SJSA1 (cell line): ENCODE measurements around the gene IFNLR1. TPM values are rescaled to one million over a fixed set of nuclear protein-coding genes. Genes with fewer than 3 reads are reported as not detected.

Experiments
- DNase-seq, 2 experiments: peaks; one replicate each; pipeline ENCODE4 v3.0.0-alpha.2; 2015 to 2020; ENCODE audit warnings: low spot score in 2 of 2, low read depth in 1 of 2
- H3K27ac ChIP-seq: fragments of 250-450 bp; sonication (Bioruptor Pico); 2 replicates; pipeline ENCODE4 v1.5.1; 2020; ENCODE audit warnings: mild to moderate bottlenecking, moderate library complexity
- H3K27me3 ChIP-seq: fragments of 250-450 bp; sonication (Bioruptor Pico); replicated peaks from 2 replicates; pipeline ENCODE4 v1.5.1; 2020; ENCODE audit warnings: mild to moderate bottlenecking, moderate library complexity
- H3K36me3 ChIP-seq: fragments of 250-450 bp; sonication (Bioruptor Pico); 2 replicates; pipeline ENCODE4 v1.5.1; 2020; ENCODE audit warnings: mild to moderate bottlenecking
- H3K4me1 ChIP-seq: fragments of 250-450 bp; sonication (Bioruptor Pico); replicated peaks from 2 replicates; pipeline ENCODE4 v1.6.1; 2021; ENCODE audit warnings: mild to moderate bottlenecking
- H3K4me3 ChIP-seq: fragments of 250-450 bp; sonication (Bioruptor Pico); 2 replicates; pipeline ENCODE4 v1.5.1; 2020; ENCODE audit warnings: mild to moderate bottlenecking
- H3K9me3 ChIP-seq: fragments of 250-450 bp; sonication (Bioruptor Pico); replicated peaks from 2 replicates; pipeline ENCODE4 v1.5.1; 2020; ENCODE audit warnings: mild to moderate bottlenecking
- total RNA-seq: library from RNA; depleted of rRNA; stranded (reverse); fragments of >200 nt; shearing (Covaris generic); gene quantifications from 2 replicates; pipeline ENCODE4 v1.2.3, GENCODE V29; 2014

Gene IFNLR1
- total RNA-seq, 1 experiment from 2014 or later: not detected

DNA sequence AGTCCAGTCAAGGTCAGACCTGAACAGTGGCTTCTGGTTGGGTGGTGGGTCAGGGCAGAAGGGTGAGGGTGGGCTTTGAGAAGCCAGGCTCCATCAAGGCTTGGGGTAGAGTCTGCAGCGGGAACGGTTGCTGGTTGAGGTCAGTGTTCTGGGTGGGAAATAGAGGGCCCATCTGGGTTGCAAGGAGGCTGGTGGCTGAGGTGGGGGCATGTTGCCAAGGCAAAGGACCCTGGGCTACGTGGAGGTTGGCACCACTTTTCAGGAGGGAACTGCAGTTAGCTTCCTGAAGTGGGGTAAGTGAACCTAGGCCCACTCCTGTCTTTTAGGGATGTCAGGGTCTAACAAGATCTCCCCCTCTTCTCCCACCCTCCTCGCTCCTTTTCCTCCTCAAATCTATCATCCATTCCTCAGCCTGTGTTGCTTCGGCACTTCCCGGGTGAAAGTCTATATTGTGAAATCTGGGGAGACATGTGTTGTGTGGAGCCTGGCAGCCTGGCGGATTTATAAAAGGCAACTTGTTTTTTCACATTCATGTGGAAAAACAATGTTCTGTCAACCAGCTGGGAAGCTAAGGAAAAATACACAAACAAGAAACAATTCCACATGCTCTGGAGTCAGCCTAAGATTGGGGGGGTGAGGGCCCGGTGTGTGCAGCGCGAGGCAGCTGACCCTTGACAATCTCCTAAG, 45.6 kb downstream of the IFNLR1 start:
- H3K4me1 ChIP-seq: peaks cover 10% of the 10 kb centered on the region
- H3K36me3 ChIP-seq: no peaks in the 10 kb centered on the region
- H3K9me3 ChIP-seq: no peaks in the 10 kb centered on the region
- no peak overlapping the region for H3K27ac ChIP-seq
- no peak for DNase-seq
- no peaks in the 10 kb centered on the region for H3K27me3 ChIP-seq
- no peak overlapping the region for H3K4me3 ChIP-seq

GRCh38 chr1:24140741-24141181, 46.3 kb downstream of the IFNLR1 start:
- no peaks in the 10 kb centered on the region for H3K9me3 ChIP-seq
- H3K4me1 ChIP-seq: peaks cover 10% of the 10 kb centered on the region
- H3K4me3 ChIP-seq: no peak overlapping the region
- no peaks in the 10 kb centered on the region for H3K36me3 ChIP-seq
- H3K27ac ChIP-seq: no peak overlapping the region
- no peak for DNase-seq
- no peaks in the 10 kb centered on the region for H3K27me3 ChIP-seq

- H3K4me3 ChIP-seq: no peak overlapping the region
- no peak overlapping the region for H3K27ac ChIP-seq
- H3K4me1 ChIP-seq: peaks cover 10% of the 10 kb centered on the region
- H3K36me3 ChIP-seq: no peaks in the 10 kb centered on the region
- DNase-seq: no peak
- no peaks in the 10 kb centered on the region for H3K27me3 ChIP-seq
- no peaks in the 10 kb centered on the region; the same call in 1 of the 2 replicates for H3K9me3 ChIP-seq
These were observed 47.2 kb downstream of the IFNLR1 start for GRCh38 chr1:24139841-24140425.

DNA sequence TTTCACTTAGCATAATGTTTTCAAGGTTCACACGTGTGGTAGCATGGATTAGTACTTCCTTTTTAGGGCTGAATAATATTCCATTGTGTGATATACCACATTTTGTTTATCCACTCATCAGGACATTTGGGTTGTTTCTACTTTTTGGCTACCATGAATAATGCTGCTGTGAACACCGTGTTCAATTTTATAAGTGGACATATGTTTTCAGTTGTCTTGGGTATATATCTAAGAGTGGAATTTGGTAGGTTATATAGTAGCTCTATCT, 47.9 kb downstream of the IFNLR1 start:
- Histone ChIP-seq H3K4me3 (no peak overlapping the region), H3K36me3 (no peaks in the 10 kb centered on the region), H3K27ac (no peak overlapping the region), H3K27me3 (no peaks in the 10 kb centered on the region), H3K9me3 (no peaks in the 10 kb centered on the region; the same call in 1 of the 2 replicates), H3K4me1 (peaks cover 10% of the 10 kb centered on the region)
- no peak for DNase-seq

DNA sequence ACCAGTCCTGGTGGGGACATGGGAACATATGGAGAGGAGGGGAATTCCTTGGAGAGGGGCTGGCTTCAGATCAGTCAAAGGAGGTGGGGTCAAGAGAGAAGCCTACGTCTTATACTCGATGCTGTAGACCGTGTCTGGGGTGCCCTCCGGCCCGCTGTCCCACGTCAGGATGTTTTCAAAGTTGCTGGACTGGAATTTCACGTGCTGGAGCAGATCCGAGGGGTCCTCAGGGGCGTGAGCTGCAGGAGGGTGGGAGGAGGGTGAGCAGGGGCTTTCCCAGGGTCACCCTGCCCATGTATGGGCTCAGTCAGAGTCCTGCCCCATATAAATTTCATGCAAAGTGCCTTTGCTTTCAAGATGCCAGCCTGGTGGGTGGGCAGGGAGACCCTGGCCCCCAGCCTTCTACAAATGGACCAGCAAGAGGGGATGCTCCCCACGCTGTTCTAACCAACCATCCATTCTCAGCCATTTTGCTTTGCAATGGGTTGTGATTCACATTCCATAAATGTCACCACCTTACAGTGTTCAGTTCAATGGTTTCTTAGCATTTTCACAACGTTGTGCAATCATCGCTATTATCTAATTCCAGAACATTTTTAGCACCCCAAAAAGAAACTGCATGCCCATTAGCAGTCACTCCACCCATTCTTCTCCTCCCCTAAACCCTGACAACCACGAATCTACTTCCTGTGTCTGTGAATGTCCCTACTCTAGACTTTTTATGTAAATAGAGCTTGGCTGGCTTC, 48.4 kb downstream of the IFNLR1 start:
- H3K27me3 ChIP-seq: no peaks in the 10 kb centered on the region
- DNase-seq: no peak
- no peaks in the 10 kb centered on the region; the same call in 1 of the 2 replicates for H3K9me3 ChIP-seq
- no peak overlapping the region for H3K4me3 ChIP-seq
- H3K36me3 ChIP-seq: no peaks in the 10 kb centered on the region
- H3K4me1 ChIP-seq: peaks cover 10% of the 10 kb centered on the region
- no peak overlapping the region for H3K27ac ChIP-seq

DNA sequence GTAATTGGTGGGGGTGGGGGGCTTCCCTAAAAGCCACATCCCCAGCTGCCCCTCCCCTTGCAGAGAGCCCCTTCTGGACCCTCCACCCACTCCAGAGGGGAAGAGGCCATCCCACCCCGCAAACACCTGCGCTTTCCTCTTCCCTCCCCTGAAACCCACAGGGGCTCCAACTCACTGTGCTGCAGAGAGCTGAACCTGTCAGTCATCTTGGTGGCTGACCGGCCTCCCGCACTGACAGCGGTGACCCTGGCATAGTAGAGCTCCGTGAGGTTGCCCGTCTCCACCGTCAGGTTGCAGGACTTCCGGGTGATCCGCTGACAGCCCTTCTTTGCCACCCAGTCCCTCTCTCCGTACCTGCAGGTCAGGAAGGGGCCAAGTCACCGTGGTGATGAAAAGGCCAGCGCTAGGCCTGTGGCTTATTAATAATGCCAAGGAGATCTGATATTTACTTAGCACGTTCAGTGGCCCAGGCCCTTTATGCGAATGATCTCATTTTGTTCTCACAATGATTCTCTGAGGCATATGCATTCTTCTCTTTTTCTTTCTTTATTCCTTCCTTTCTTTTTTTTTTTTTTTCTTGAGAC, 50.0 kb downstream of the IFNLR1 start:
- H3K4me1 ChIP-seq: peaks cover under 1% of the 10 kb centered on the region; the same call in 1 of the 2 replicates

GRCh38 chr1:24134376-24134775, 52.7 kb downstream of the IFNLR1 start:
- Histone ChIP-seq H3K27ac (no peak overlapping the region), H3K36me3 (no peaks in the 10 kb centered on the region), H3K4me1 (no peaks in the 10 kb centered on the region), H3K9me3 (peaks cover 9% of the 10 kb centered on the region; the same call in 1 of the 2 replicates), H3K4me3 (no peak overlapping the region), H3K27me3 (no peaks in the 10 kb centered on the region)
- DNase-seq: no peak

More for the DNA sequence above, 50.0 kb downstream of the IFNLR1 start:
- Histone ChIP-seq H3K27me3 (no peaks in the 10 kb centered on the region), H3K9me3 (no peaks in the 10 kb centered on the region; the same call in 1 of the 2 replicates), H3K36me3 (no peaks in the 10 kb centered on the region), H3K27ac (no peak overlapping the region), H3K4me3 (no peak overlapping the region)
- no peak for DNase-seq

DNA sequence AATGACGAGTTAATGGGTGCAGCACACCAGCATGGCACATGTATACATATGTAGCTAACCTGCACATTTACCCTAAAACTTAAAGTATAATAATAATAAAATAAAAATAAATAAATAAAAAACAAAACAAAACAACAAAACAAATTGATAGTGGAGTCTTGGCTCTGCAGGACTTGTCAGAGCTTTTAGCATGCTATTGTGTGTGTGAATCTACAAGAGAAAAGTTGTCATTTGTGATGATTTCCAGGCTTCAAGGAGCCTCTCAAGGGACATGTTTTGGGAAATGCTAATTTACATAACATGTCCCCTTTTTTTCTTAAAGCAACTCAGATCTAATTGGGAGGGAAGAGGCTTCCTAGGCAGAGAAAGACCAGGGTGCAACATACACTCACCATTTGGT, 53.3 kb downstream of the IFNLR1 start:
- H3K27me3 ChIP-seq: no peaks in the 10 kb centered on the region
- no peaks in the 10 kb centered on the region for H3K36me3 ChIP-seq
- H3K4me1 ChIP-seq: no peaks in the 10 kb centered on the region
- no peak for DNase-seq
- peaks cover 9% of the 10 kb centered on the region; the same call in 1 of the 2 replicates for H3K9me3 ChIP-seq
- H3K4me3 ChIP-seq: no peak overlapping the region
- no peak overlapping the region for H3K27ac ChIP-seq

GRCh38 chr1:24130385-24130784, 56.7 kb downstream of the IFNLR1 start:
- no peak for DNase-seq
- H3K4me3 ChIP-seq: no peak overlapping the region
- no peak overlapping the region for H3K27ac ChIP-seq
- no peaks in the 10 kb centered on the region for H3K4me1 ChIP-seq
- no peaks in the 10 kb centered on the region for H3K27me3 ChIP-seq
- no peaks in the 10 kb centered on the region for H3K36me3 ChIP-seq
- peaks cover 9% of the 10 kb centered on the region; the same call in 1 of the 2 replicates for H3K9me3 ChIP-seq

DNA sequence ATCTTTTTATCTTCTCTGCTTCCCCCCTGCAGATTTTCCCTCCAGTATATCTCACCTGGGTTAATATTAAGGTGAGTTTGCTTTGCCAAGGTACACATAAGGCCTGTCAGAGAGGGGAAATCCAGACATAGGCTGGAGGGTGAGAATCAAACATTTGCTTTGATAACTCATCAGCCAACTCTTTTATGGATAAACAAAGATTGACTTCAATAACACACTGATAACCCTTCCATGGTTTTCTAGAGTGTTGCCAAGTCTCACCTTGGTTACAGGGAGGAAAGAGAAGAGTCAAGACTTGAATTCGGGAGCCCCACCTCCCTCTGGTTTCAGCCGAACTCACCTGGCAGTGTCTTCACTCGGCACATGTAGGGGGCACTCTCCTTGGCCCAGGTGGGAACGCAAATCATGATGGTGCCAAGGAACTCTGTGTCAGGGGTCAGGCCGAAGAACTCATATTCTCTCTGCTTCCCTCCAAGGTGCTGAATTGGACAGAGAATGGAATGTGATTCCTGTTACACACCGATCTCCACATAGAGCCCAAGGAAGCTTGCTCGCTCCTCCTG, 59.2 kb downstream of the IFNLR1 start:
- Histone ChIP-seq H3K36me3 (no peaks in the 10 kb centered on the region), H3K27ac (no peak overlapping the region), H3K4me1 (no peaks in the 10 kb centered on the region), H3K9me3 (peaks cover 9% of the 10 kb centered on the region; the same call in 1 of the 2 replicates), H3K4me3 (no peak overlapping the region), H3K27me3 (no peaks in the 10 kb centered on the region)
- no peak for DNase-seq

DNA sequence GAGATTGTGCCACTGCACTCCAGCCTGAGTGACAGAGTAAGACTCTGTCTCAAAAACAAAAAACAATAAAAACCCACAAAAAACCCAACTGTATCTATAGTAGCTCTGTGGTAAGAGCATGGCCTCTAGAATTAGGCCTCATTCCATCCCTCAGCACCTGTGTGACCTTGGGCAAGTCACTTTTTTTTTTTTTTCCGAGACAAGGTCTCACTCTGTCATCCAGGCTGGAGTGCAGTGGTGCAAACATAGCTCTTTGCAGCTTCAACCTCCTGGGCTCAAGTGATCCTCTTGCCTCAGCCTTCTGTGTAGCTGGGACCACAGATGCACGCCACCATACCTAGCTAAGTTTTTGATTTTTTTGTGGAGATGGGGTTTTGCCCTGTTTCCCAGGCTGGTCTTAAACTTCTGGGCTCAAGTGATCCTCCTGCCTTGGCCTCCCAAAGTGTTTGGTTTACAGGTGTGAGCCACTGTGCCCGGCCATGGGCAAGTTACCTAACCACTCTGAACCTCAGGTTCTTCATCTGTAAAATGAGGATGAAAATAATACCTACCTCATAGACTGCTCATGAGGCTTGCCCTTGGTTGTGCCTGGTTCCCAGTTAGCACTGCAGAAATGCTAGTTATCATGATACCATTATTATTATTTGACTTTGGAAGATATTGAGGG, 59.8 kb downstream of the IFNLR1 start:
- Histone ChIP-seq H3K4me3 (no peak overlapping the region), H3K9me3 (peaks cover 9% of the 10 kb centered on the region; the same call in 1 of the 2 replicates)

DNA sequence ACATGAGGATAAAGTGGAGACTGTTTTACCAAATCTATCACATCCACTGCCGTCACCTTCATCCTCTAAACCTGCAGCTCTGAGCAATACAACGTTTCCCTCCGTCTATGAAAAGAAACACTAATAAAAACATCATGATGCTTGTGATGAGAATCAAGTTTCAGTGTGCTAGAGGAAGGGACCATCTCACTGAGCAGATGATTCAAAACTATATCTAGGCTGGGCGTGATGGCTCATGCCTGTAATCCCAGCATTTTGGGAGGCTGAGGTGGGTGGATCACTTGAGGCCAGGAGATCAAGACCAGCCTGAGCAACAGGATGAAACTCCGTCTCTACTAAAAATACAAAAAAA, 60.4 kb downstream of the IFNLR1 start:
- no peaks in the 10 kb centered on the region for H3K27me3 ChIP-seq
- H3K4me3 ChIP-seq: no peak overlapping the region
- no peaks in the 10 kb centered on the region for H3K36me3 ChIP-seq
- H3K27ac ChIP-seq: no peak overlapping the region
- H3K9me3 ChIP-seq: peaks cover 8% of the 10 kb centered on the region; the same call in 1 of the 2 replicates
- no peaks in the 10 kb centered on the region for H3K4me1 ChIP-seq
- no peak for DNase-seq

More for the DNA sequence above, 59.8 kb downstream of the IFNLR1 start:
- H3K27me3 ChIP-seq: no peaks in the 10 kb centered on the region
- no peaks in the 10 kb centered on the region for H3K36me3 ChIP-seq
- H3K4me1 ChIP-seq: no peaks in the 10 kb centered on the region
- DNase-seq: no peak
- H3K27ac ChIP-seq: no peak overlapping the region

DNA sequence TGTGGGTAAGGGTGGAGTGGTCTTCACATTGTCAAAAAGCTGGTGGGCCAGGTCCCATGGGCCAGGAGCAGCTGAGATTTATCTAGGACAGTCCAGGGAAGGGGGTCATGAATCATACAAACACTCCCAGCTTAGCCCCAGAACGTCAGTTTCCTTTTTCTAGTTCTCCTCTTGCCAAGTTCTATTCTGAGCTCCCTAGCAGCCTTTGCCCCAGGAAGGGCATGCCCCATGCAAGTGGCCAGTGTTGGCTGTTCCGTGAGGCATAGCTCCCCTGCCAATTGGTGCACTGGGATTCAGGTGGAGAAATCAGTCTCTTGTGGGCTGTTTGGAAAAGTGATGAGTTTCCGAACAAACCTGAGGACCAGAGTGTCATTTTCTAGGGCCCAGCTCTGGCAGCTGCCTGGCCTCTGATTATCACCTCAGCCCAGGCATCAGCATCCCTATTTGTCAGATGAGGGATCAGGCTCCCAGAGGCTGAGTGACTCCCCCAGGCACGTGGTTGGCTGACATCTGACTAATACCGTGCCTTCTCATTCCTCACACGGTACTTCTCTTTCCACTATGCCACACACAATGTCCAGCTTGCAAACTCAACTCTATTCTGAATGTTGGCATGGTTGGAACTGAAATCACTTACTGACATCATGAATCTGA, 60.9 kb downstream of the IFNLR1 start:
- Histone ChIP-seq H3K27me3 (no peaks in the 10 kb centered on the region), H3K4me3 (no peak overlapping the region), H3K36me3 (no peaks in the 10 kb centered on the region), H3K9me3 (peaks cover 6% of the 10 kb centered on the region; the same call in 1 of the 2 replicates), H3K4me1 (no peaks in the 10 kb centered on the region), H3K27ac (no peak overlapping the region)
- DNase-seq: no peak
